Activated CD4-positive, alpha-beta T cell treated with anti-CD3 and anti-CD28 coated beads, Interleukin-2, amount 10 ng/mL, durations not matched to agents 7 days and 5 days (primary cell): ENCODE measurements around the gene CADPS2. TPM values are rescaled to one million over a fixed set of nuclear protein-coding genes. Genes with fewer than 3 reads are reported as not detected.

Source experiments
- CTCF ChIA-PET: fragments of 350-600 bp; sonication (Branson Sonifier 250); formaldehyde crosslinking; loops from one replicate; lab custom pipeline; 2021; ENCODE audit warnings: antibody characterized with exemption; lab: Charles Lee
- POLR2A ChIA-PET: fragments of 350-600 bp; sonication (Branson Sonifier 250); formaldehyde crosslinking; loops from one replicate; lab custom pipeline; 2021; ENCODE audit warnings: antibody characterized with exemption; lab: Charles Lee
- DNase-seq: peaks from one replicate; pipeline ENCODE4 v3.0.0-alpha.2; 2020
- H3K27ac Mint-ChIP-seq: one replicate; pipeline ENCODE4 v1.8.0; 2021; ENCODE audit warnings: mild to moderate bottlenecking, moderate library complexity, mixed read lengths
- H3K27me3 Mint-ChIP-seq: one replicate; pipeline ENCODE4 v1.8.0; 2021; ENCODE audit warnings: mixed read lengths
- H3K36me3 Mint-ChIP-seq: one replicate; pipeline ENCODE4 v1.8.0; 2021; ENCODE audit warnings: low read depth, mixed read lengths
- H3K4me1 Mint-ChIP-seq: one replicate; pipeline ENCODE4 v1.8.0; 2021; ENCODE audit warnings: mixed read lengths
- H3K4me3 Mint-ChIP-seq: one replicate; pipeline ENCODE4 v1.8.0; 2021; ENCODE audit warnings: mild to moderate bottlenecking, moderate library complexity, mixed read lengths
- H3K9me3 Mint-ChIP-seq: one replicate; pipeline ENCODE4 v1.8.0; 2021; ENCODE audit warnings: mixed read lengths
- total RNA-seq, 2 experiments: library from RNA; stranded (reverse); gene quantifications; one replicate each; pipeline ENCODE4 v1.2.3, GENCODE V29; 2021

CADPS2 gene
- total RNA-seq, 2 experiments from 2014 or later = not detected

GRCh38 chr7:122752583-122752982 is 133.7 kb downstream of the CADPS2 start:
- DNase-seq = no peak
- H3K27me3 Mint-ChIP-seq = no peaks in the 10 kb centered on the region
- ChIA-PET CTCF (no interaction called here), POLR2A (no interaction called here)
- no peak overlapping the region for H3K4me3 Mint-ChIP-seq
- no peak overlapping the region for H3K27ac Mint-ChIP-seq
- H3K36me3 Mint-ChIP-seq = no peaks in the 10 kb centered on the region
- no peaks in the 10 kb centered on the region for H3K4me1 Mint-ChIP-seq
- H3K9me3 Mint-ChIP-seq = no peaks in the 10 kb centered on the region

- no peak for DNase-seq
- ChIA-PET POLR2A (no interaction called here), CTCF (no interaction called here)
- no peak overlapping the region for H3K27ac Mint-ChIP-seq
- no peaks in the 10 kb centered on the region for H3K9me3 Mint-ChIP-seq
- H3K27me3 Mint-ChIP-seq = no peaks in the 10 kb centered on the region
- H3K36me3 Mint-ChIP-seq = no peaks in the 10 kb centered on the region
- no peak overlapping the region for H3K4me3 Mint-ChIP-seq
- H3K4me1 Mint-ChIP-seq = no peaks in the 10 kb centered on the region
Observed at GRCh38 chr7:122750389-122750788, 135.9 kb downstream of the CADPS2 start.

GRCh38 chr7:122748195-122748594 is 138.1 kb downstream of the CADPS2 start:
- Mint-ChIP-seq H3K4me3 (no peak overlapping the region), H3K9me3 (no peaks in the 10 kb centered on the region), H3K36me3 (no peaks in the 10 kb centered on the region), H3K27ac (no peak overlapping the region), H3K27me3 (no peaks in the 10 kb centered on the region), H3K4me1 (no peaks in the 10 kb centered on the region)
- ChIA-PET POLR2A (no interaction called here), CTCF (no interaction called here)
- no peak for DNase-seq

- CTCF ChIA-PET = no interaction called here
- no peak for DNase-seq
- H3K27me3 Mint-ChIP-seq = no peaks in the 10 kb centered on the region
- H3K4me1 Mint-ChIP-seq = no peaks in the 10 kb centered on the region
- no peaks in the 10 kb centered on the region for H3K36me3 Mint-ChIP-seq
- H3K4me3 Mint-ChIP-seq = no peak overlapping the region
- no peaks in the 10 kb centered on the region for H3K9me3 Mint-ChIP-seq
- H3K27ac Mint-ChIP-seq = no peak overlapping the region
- POLR2A ChIA-PET = no interaction called here
Observed at GRCh38 chr7:122746948-122747347, 139.3 kb downstream of the CADPS2 start.

GRCh38 chr7:122743211-122743610 is 143.0 kb downstream of the CADPS2 start:
- DNase-seq = no peak
- H3K36me3 Mint-ChIP-seq = no peaks in the 10 kb centered on the region
- H3K4me3 Mint-ChIP-seq = no peak overlapping the region
- no peaks in the 10 kb centered on the region for H3K9me3 Mint-ChIP-seq
- H3K27ac Mint-ChIP-seq = no peak overlapping the region
- H3K4me1 Mint-ChIP-seq = no peaks in the 10 kb centered on the region
- ChIA-PET CTCF (no interaction called here), POLR2A (no interaction called here)
- H3K27me3 Mint-ChIP-seq = no peaks in the 10 kb centered on the region

- Mint-ChIP-seq H3K27ac (no peak overlapping the region), H3K36me3 (no peaks in the 10 kb centered on the region), H3K9me3 (no peaks in the 10 kb centered on the region), H3K4me3 (no peak overlapping the region), H3K27me3 (no peaks in the 10 kb centered on the region), H3K4me1 (no peaks in the 10 kb centered on the region)
- ChIA-PET CTCF (interaction anchor here (0.6 kb wide), 1 partner anchor 11 kb away, joined by 4 read pairs; no protein-coding TSS in a partner anchor), POLR2A (no interaction called here)
- DNase-seq = no peak
Observed at GRCh38 chr7:122738947-122739346, 147.3 kb downstream of the CADPS2 start.

GRCh38 chr7:122736183-122736582 is 150.1 kb downstream of the CADPS2 start:
- CTCF ChIA-PET = no interaction called here
- Mint-ChIP-seq H3K27me3 (no peaks in the 10 kb centered on the region), H3K4me1 (no peaks in the 10 kb centered on the region), H3K4me3 (no peak overlapping the region), H3K9me3 (no peaks in the 10 kb centered on the region), H3K27ac (no peak overlapping the region), H3K36me3 (no peaks in the 10 kb centered on the region)
- DNase-seq = no peak
- POLR2A ChIA-PET = no interaction called here

GRCh38 chr7:122727759-122728158 is 158.5 kb downstream of the CADPS2 start:
- ChIA-PET POLR2A (no interaction called here), CTCF (no interaction called here)
- no peak for DNase-seq
- Mint-ChIP-seq H3K36me3 (no peaks in the 10 kb centered on the region), H3K27ac (no peak overlapping the region), H3K9me3 (no peaks in the 10 kb centered on the region), H3K4me1 (no peaks in the 10 kb centered on the region), H3K27me3 (no peaks in the 10 kb centered on the region), H3K4me3 (no peak overlapping the region)

- Mint-ChIP-seq H3K36me3 (no peaks in the 10 kb centered on the region), H3K27ac (no peak overlapping the region), H3K9me3 (no peaks in the 10 kb centered on the region), H3K27me3 (no peaks in the 10 kb centered on the region), H3K4me1 (no peaks in the 10 kb centered on the region), H3K4me3 (no peak overlapping the region)
- POLR2A ChIA-PET = no interaction called here
- no peak for DNase-seq
- CTCF ChIA-PET = interaction anchor here (0.6 kb wide), 1 partner anchor 59 kb away, joined by 6 read pairs; no protein-coding TSS in a partner anchor
Observed at GRCh38 chr7:122727354-122727753, 158.9 kb downstream of the CADPS2 start.

- H3K27me3 Mint-ChIP-seq = no peaks in the 10 kb centered on the region
- H3K36me3 Mint-ChIP-seq = no peaks in the 10 kb centered on the region
- no peaks in the 10 kb centered on the region for H3K4me1 Mint-ChIP-seq
- no peak overlapping the region for H3K4me3 Mint-ChIP-seq
- CTCF ChIA-PET = interaction anchor here (0.5 to 0.6 kb wide), 2 partner anchors 60 to 759 kb away, joined by 3 to 6 read pairs; no protein-coding TSS in a partner anchor
- H3K9me3 Mint-ChIP-seq = no peaks in the 10 kb centered on the region
- no peak for DNase-seq
- H3K27ac Mint-ChIP-seq = no peak overlapping the region
- POLR2A ChIA-PET = no interaction called here
Observed at GRCh38 chr7:122726881-122727280, 159.4 kb downstream of the CADPS2 start.

- Mint-ChIP-seq H3K36me3 (no peaks in the 10 kb centered on the region), H3K27ac (no peak overlapping the region), H3K27me3 (no peaks in the 10 kb centered on the region), H3K9me3 (no peaks in the 10 kb centered on the region), H3K4me3 (no peak overlapping the region), H3K4me1 (no peaks in the 10 kb centered on the region)
- ChIA-PET CTCF (no interaction called here), POLR2A (no interaction called here)
- no peak for DNase-seq
Observed at GRCh38 chr7:122724366-122724765, 161.9 kb downstream of the CADPS2 start.

GRCh38 chr7:122719010-122719578 is 167.2 kb downstream of the CADPS2 start:
- CTCF ChIA-PET = no interaction called here
- no peaks in the 10 kb centered on the region for H3K36me3 Mint-ChIP-seq
- DNase-seq = no peak
- H3K27ac Mint-ChIP-seq = no peak overlapping the region
- no peaks in the 10 kb centered on the region for H3K9me3 Mint-ChIP-seq
- H3K4me3 Mint-ChIP-seq = no peak overlapping the region
- H3K27me3 Mint-ChIP-seq = no peaks in the 10 kb centered on the region
- POLR2A ChIA-PET = no interaction called here
- no peaks in the 10 kb centered on the region for H3K4me1 Mint-ChIP-seq

- no peaks in the 10 kb centered on the region for H3K27me3 Mint-ChIP-seq
- ChIA-PET POLR2A (no interaction called here), CTCF (no interaction called here)
- H3K36me3 Mint-ChIP-seq = no peaks in the 10 kb centered on the region
- H3K4me1 Mint-ChIP-seq = no peaks in the 10 kb centered on the region
- no peak overlapping the region for H3K4me3 Mint-ChIP-seq
- H3K9me3 Mint-ChIP-seq = no peaks in the 10 kb centered on the region
- H3K27ac Mint-ChIP-seq = no peak overlapping the region
- no peak for DNase-seq
Observed at GRCh38 chr7:122717356-122718089, 168.7 kb downstream of the CADPS2 start.
